GM08714 (cell line): ENCODE measurements around the gene STIM2.
A peak's percentile ranks its signal among the peaks of the same experiment; 100 is the strongest.
"Not testable (repeated sequence)": the region's sequence is repeated elsewhere in the genome, so short reads cannot be mapped to it uniquely, and the experiment has no call there.

Experiments used
- H3K4me3 ChIP-seq: fragments of 200-500 bp; sonication (Bioruptor generic); 2 replicates; pipeline ENCODE4 v1.5.1; 2014; ENCODE audit warnings: mild to moderate bottlenecking, low read length, inconsistent platforms
- ZNF274 ChIP-seq: IDR thresholded peaks from 2 replicates; pipeline ENCODE4 v1.6.1; 2012; ENCODE audit warnings: mild to moderate bottlenecking, low read depth, low read length

STIM2 gene

GRCh38 chr4:26860157-26860921 is at the start of gene STIM2:
Gene STIM2 (plus strand): TSS chr4:26860841.
- TF ChIP-seq ZNF274 = no peak
- H3K4me3 ChIP-seq = peak within 1 kb of the TSS; percentile 87

GRCh38 chr4:26811571-26811970 is 49.1 kb upstream of the STIM2 start:
- H3K4me3 ChIP-seq = not testable (repeated sequence)

GRCh38 chr4:26812049-26812714 is 48.5 kb upstream of the STIM2 start:
- no peak for TF ChIP-seq ZNF274
- no peak overlapping the region for H3K4me3 ChIP-seq

GRCh38 chr4:26813698-26814097 is 46.9 kb upstream of the STIM2 start:
- TF ChIP-seq ZNF274 = no peak
- no peak overlapping the region for H3K4me3 ChIP-seq

DNA sequence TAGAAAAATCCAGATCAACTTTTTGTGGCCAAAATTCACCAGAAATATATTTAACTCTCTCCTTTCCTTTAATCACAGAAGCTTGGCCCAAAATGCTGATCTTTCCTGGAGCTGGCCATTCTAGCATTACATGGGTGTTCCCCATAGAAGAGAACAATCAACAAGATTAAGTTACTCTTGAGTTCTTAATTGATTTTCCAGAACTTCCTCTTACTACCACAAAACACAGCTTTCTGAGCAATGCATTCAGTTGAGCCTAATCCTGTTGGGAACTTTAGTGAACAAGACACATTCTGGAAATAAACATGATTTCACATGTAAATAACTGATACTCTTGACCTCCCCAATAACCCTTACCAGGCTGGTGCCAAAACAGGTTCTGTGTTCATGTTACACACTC is 45.4 kb upstream of the STIM2 start:
- no peak overlapping the region for H3K4me3 ChIP-seq
- no peak for TF ChIP-seq ZNF274

DNA sequence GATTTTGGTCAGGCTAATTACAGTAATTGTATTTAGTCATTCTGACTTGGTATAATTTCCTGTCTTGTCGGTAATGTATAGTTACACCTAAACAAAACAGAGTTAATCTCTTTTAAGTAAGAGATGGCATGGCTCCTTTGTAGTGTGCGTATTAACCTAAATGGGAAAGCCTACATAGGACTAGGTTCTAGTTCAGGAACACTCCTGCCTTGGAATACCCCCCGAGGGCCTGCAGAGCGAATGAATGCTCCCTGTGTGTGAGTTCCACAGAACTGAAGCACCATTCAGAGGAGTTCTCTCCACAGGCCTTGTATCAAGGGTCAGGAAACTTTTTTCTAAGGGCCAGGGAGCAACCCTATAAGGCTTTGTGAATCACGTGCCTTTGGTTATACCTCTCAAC is 44.9 kb upstream of the STIM2 start:
- H3K4me3 ChIP-seq = no peak overlapping the region
- TF ChIP-seq ZNF274 = no peak

GRCh38 chr4:26819026-26819425 is 41.6 kb upstream of the STIM2 start:
- no peak for TF ChIP-seq ZNF274
- H3K4me3 ChIP-seq = no peak overlapping the region

- no peak overlapping the region for H3K4me3 ChIP-seq
- TF ChIP-seq ZNF274 = no peak
These were observed 41.1 kb upstream of the STIM2 start for GRCh38 chr4:26819478-26820095.

DNA sequence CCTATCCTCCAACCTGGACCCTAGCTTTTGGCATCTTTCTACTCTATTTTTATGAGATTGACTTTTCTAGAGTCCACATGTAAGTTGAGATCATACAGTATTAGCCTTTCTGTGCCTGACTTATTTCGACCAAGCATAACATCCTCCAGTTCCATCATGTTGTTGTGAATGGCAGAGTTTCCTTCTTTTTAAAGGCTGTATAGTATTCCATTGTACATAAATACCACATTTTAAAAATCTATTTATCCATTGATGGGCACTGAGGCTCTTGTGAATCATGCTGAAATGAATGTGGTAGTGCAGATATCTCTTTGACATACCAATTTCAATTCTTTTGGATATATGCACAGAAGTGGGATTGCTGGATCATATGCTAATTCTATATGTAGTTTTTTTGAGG is 40.3 kb upstream of the STIM2 start:
- no peak for TF ChIP-seq ZNF274
- H3K4me3 ChIP-seq = no peak overlapping the region

DNA sequence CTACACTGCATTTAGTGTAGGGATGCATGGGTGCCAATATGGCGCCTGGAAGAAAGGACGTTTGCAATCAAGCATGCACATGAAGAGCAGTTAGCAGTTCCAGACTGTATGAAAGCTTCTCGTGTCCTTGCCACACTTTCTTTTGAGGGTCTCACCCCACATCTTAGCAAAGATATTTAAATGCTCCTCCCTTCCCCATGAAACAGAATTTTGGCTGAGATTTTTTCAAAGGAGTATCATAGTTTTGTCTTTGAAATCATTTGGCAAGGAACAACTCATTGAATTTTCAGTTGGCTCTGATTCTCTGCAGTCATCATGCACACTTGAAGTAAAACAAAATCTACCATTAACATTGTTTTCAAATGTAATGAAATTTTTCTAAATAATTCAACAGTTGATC is 39.6 kb upstream of the STIM2 start:
- no peak overlapping the region for H3K4me3 ChIP-seq
- no peak for TF ChIP-seq ZNF274

GRCh38 chr4:26821677-26822503 is 38.8 kb upstream of the STIM2 start:
- H3K4me3 ChIP-seq = no peak overlapping the region
- TF ChIP-seq ZNF274 = no peak

- H3K4me3 ChIP-seq = no peak overlapping the region
- TF ChIP-seq ZNF274 = no peak
These were observed 38.1 kb upstream of the STIM2 start for GRCh38 chr4:26822546-26822945.

- not testable (repeated sequence) for H3K4me3 ChIP-seq
These were observed 37.7 kb upstream of the STIM2 start for GRCh38 chr4:26822974-26823373.

- H3K4me3 ChIP-seq = no peak overlapping the region
- TF ChIP-seq ZNF274 = no peak
These were observed 37.1 kb upstream of the STIM2 start for GRCh38 chr4:26823583-26823982.
